Activated gamma-delta T cell treated with anti-CD3 and anti-CD28 coated beads, Interleukin-2, amount 50 U/mL, for 16 hours (primary cell): ENCODE data around the gene COMMD9.

ENCODE experiments used
- DNase-seq: peaks from one replicate; pipeline ENCODE4 v3.0.0-alpha.2; 2020; ENCODE audit warnings: low read depth

The COMMD9 gene

DNA sequence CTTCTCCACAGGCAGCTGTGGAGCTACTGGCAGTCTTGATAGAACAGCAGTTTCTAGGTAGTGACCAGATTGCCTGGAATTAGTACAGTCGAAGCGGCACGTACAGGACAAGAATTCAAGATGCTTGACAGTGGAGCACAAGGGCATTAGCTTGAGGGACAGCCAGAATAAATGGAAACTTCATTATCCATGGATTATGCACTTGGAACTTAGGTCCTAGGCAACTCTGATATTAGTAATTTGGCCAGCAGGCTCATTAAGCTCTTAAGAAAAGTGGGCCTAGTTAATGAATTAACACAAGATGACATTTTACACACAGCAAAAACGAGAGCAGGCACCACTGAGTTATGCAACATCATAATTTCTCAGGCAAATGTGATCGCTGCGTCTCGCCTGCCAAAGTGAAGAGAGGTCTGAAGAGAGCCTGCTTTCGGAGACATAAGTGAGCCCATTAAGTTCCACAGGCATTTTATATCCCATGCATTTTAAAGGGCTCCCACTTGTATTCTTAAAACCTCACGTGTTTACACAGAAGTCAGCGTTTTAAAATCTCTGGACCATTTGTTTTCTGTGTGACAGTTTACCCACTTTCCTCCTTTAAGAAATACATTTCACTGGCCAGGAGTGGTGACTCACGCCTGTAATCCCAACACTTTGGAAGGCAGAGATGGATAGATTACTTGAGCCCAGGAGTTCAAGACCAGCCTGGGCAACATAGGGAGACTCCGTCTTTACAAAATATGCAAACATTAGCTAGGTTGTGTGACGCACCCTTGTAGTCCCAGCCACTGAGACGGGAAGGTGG lies 66.2 kb downstream of the COMMD9 start:
- no peak for DNase-seq
